GM12878 (cell line): ENCODE measurements around the gene ZNF282. TPM values are rescaled to one million over a fixed set of nuclear protein-coding genes. Genes with fewer than 3 reads are reported as not detected.

Experiments
- ASH2L ChIP-seq: fragments of 300-600, 200-600 bp; sonication (generic); IDR thresholded peaks from 2 replicates; pipeline ENCODE4 v1.6.1; 2017; ENCODE audit warnings: low read depth, mild to moderate bottlenecking, borderline replicate concordance
- BMI1 ChIP-seq: fragments of 450-650 bp; IDR thresholded peaks from 2 replicates; pipeline ENCODE4 v1.6.1; 2016; ENCODE audit warnings: mild to moderate bottlenecking, moderate library complexity, borderline replicate concordance
- CHD4 ChIP-seq: fragments of 200-600 bp; sonication (generic); IDR thresholded peaks from 2 replicates; pipeline ENCODE4 v1.6.1; 2016; ENCODE audit warnings: mild to moderate bottlenecking
- ETV6 ChIP-seq, 2 experiments: fragments of 450-650 bp in 1 of 2; IDR thresholded peaks in 1 of 2; conservative IDR thresholded peaks in 1 of 2; 2 replicates each; pipeline ENCODE4 v1.6.1; 2014; ENCODE audit warnings: antibody characterized with exemption in 1 of 2, borderline replicate concordance in 1 of 2, low read depth in 1 of 2, mild to moderate bottlenecking in 1 of 2, moderate library complexity in 1 of 2
- GATAD2B ChIP-seq: fragments of 450-650 bp; conservative IDR thresholded peaks from 2 replicates; pipeline ENCODE4 v1.6.1; 2017; ENCODE audit warnings: low read depth, mild to moderate bottlenecking, moderate library complexity
- HCFC1 ChIP-seq: fragments of 150-350 bp; IDR thresholded peaks from 2 replicates; pipeline ENCODE4 v1.6.1; 2014; ENCODE audit warnings: low read length
- HDAC6 ChIP-seq: fragments of 200-600 bp; sonication (generic); IDR thresholded peaks from one replicate; pipeline ENCODE4 v1.8.0; 2017; ENCODE audit warnings: antibody characterized with exemption; ENCODE audit not compliant: unreplicated experiment
- HDGF ChIP-seq: fragments of 450-650 bp; IDR thresholded peaks from 2 replicates; pipeline ENCODE4 v1.6.1; 2016; ENCODE audit warnings: antibody characterized with exemption
- KAT2A ChIP-seq: conservative IDR thresholded peaks from 2 replicates; pipeline ENCODE4 v1.6.1; 2011; ENCODE audit warnings: low read depth, low read length; ENCODE audit not compliant: control insufficient read depth
- MYB ChIP-seq: fragments of 150-350 bp; IDR thresholded peaks from 2 replicates; pipeline ENCODE4 v1.6.1; 2014; ENCODE audit warnings: mild to moderate bottlenecking, low read depth, low read length, borderline replicate concordance
- NFXL1 ChIP-seq: fragments of 450-650 bp; IDR thresholded peaks from 2 replicates; pipeline ENCODE4 v1.6.1; 2017; ENCODE audit warnings: antibody characterized with exemption, mild to moderate bottlenecking, borderline replicate concordance
- NFYB ChIP-seq: IDR thresholded peaks from 2 replicates; pipeline ENCODE4 v1.6.1; 2011; ENCODE audit warnings: low read depth, mild to moderate bottlenecking, low read length, improper control_type of control experiment, moderate library complexity; ENCODE audit not compliant: insufficient read depth
- NR2F1 ChIP-seq: fragments of 450-650 bp; conservative IDR thresholded peaks from 2 replicates; pipeline ENCODE4 v1.6.1; 2017; ENCODE audit warnings: mild to moderate bottlenecking
- POLR2AphosphoS5 ChIP-seq: IDR thresholded peaks from 2 replicates; pipeline ENCODE4 v1.6.1; 2011; ENCODE audit warnings: mild to moderate bottlenecking, low read length, inconsistent platforms
- SIN3A ChIP-seq: IDR thresholded peaks from 2 replicates; pipeline ENCODE4 v1.6.1; 2012; ENCODE audit warnings: low read depth, low read length, improper control_type of control experiment
- SMAD1 ChIP-seq: fragments of 450-650 bp; IDR thresholded peaks from 2 replicates; pipeline ENCODE4 v1.6.1; 2018; ENCODE audit warnings: mild to moderate bottlenecking, low read depth; ENCODE audit not compliant: partially characterized antibody
- SMC3 ChIP-seq: IDR thresholded peaks from 2 replicates; pipeline ENCODE4 v1.6.1; 2011; ENCODE audit warnings: low read length, improper control_type of control experiment, borderline replicate concordance
- SPI1 ChIP-seq: IDR thresholded peaks from 2 replicates; pipeline ENCODE4 v1.6.1; 2011; ENCODE audit warnings: low read depth, mild to moderate bottlenecking, low read length, moderate library complexity, borderline replicate concordance; ENCODE audit not compliant: insufficient read depth
- SRF ChIP-seq, 2 experiments: IDR thresholded peaks; 2 replicates each; pipeline ENCODE4 v1.6.1; 2011; ENCODE audit warnings: low read depth in 2 of 2, low read length in 2 of 2, mild to moderate bottlenecking in 1 of 2, moderate library complexity in 1 of 2
- STAT1 ChIP-seq: fragments of 450-650 bp; conservative IDR thresholded peaks from 2 replicates; pipeline ENCODE4 v1.6.1; 2014; ENCODE audit warnings: antibody characterized with exemption, mild to moderate bottlenecking
- TCF3 ChIP-seq: IDR thresholded peaks from 2 replicates; pipeline ENCODE4 v1.6.1; 2012; ENCODE audit warnings: low read depth, mild to moderate bottlenecking, low read length, borderline replicate concordance; ENCODE audit not compliant: insufficient read depth
- ZNF24 ChIP-seq: fragments of 450-650 bp; IDR thresholded peaks from 2 replicates; pipeline ENCODE4 v1.6.1; 2017; ENCODE audit warnings: antibody characterized with exemption, mild to moderate bottlenecking
- ZZZ3 ChIP-seq: IDR thresholded peaks from 2 replicates; pipeline ENCODE4 v1.6.1; 2011; ENCODE audit warnings: low read depth; ENCODE audit not compliant: control insufficient read depth, insufficient read length
- polyA plus RNA-seq, 11 experiments: library from polyadenylated mRNA; depleted of rRNA in 4 of 11; unstranded in 6 of 11; stranded (reverse) in 5 of 11; fragments of >200 nt; fragmentation: Nextera tagmentation in 4 of 11; fragmentation: Illumina TruSeq in 1 of 11; extraction: Ambion mirVana in 4 of 11; extraction: Trizol in 1 of 11; gene quantifications; 1 replicate in 1 of 11; 2 replicates in 10 of 11; pipeline versions ENCODE4 v1.2.1 to v1.2.3, GENCODE V29; 2011 to 2016; ENCODE audit warnings: inconsistent platforms in 2 of 11, missing spikeins in 2 of 11, low read depth in 1 of 11
- total RNA-seq, 4 experiments: library from RNA; depleted of rRNA in 3 of 4; stranded (reverse); fragments of >200 nt in 3 of 4; fragmentation: Illumina TruSeq in 1 of 4; extraction: Trizol in 1 of 4; gene quantifications; 2 replicates each; pipeline versions ENCODE4 v1.2.1 to v1.2.3, GENCODE V29; 2013 to 2021
- TF ChIP-seq, protein P1 (sequence below): fragments of 450-650 bp; IDR thresholded peaks from 2 replicates; pipeline ENCODE4 v1.6.1; 2018; ENCODE audit warnings: borderline replicate concordance, mild to moderate bottlenecking; ENCODE audit not compliant: partially characterized antibody
- TF ChIP-seq, protein P2 (sequence below): fragments of 450-650 bp; IDR thresholded peaks from 2 replicates; pipeline ENCODE4 v1.6.1; 2017; ENCODE audit warnings: borderline replicate concordance
- TF ChIP-seq, protein P3 (sequence below): IDR thresholded peaks from 2 replicates; pipeline ENCODE4 v1.6.1; 2011; ENCODE audit warnings: mild to moderate bottlenecking, low read depth, low read length, moderate library complexity; ENCODE audit not compliant: insufficient replicate concordance

The ZNF282 gene
- total and polyA plus RNA-seq, 10 of the 15 experiments (the other 5 are each of a cell fraction or from before 2014, with no cell fraction given) = 0.35 to 28.4 (median 8.1) TPM

DNA sequence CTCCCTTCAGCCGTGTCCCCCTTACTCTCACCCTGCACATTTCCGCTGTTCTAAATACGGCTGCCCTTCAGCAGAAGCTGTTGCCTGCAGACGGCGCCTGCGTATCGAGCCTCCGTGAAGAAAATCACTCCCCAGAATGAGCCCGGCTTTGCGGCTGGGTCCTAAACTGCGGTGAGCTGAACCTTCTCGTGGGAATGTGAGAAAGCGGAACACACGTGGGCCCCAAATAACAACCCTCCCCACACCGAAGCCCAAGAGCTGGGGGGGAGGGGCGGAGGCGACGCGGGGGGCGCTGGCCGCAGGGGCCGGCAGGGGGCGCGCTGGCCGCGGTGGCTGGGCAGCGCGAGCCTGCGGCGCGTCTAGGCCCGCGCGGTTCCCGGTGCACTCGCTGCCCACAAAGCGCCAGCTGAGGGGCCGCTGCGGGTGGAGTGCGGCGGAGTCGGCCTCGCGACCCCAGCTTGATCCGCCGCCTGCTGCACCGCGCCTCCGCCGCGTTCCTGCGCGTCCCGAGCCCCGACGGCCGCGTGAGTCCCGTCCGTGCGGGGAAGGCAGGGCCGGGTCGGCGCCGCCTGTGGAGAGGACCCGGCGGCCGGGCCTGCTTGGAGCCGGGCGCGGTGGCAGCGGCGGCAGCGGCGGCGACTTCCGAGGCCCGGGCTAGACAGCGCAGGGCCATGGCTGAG is 48.1 kb upstream of the ZNF282 start, which contains the start of gene ZNF398 (continued):
- peak; percentile 79; the same call in 1 of the 2 replicates for TF ChIP-seq ASH2L
- TF ChIP-seq SMC3 = no peak
- TF ChIP-seq HDGF = no peak
- TF ChIP-seq CHD4 = no peak
- TF ChIP-seq KAT2A = no peak
- no peak for TF ChIP-seq NFYB
- peak; percentile 62; the same call in 1 of the 2 replicates for TF ChIP-seq SPI1
- 0 out of 2 replicates have a peak, but pooled peaks have one; percentile 47 for TF ChIP-seq TCF3
- TF ChIP-seq, protein P1, sequence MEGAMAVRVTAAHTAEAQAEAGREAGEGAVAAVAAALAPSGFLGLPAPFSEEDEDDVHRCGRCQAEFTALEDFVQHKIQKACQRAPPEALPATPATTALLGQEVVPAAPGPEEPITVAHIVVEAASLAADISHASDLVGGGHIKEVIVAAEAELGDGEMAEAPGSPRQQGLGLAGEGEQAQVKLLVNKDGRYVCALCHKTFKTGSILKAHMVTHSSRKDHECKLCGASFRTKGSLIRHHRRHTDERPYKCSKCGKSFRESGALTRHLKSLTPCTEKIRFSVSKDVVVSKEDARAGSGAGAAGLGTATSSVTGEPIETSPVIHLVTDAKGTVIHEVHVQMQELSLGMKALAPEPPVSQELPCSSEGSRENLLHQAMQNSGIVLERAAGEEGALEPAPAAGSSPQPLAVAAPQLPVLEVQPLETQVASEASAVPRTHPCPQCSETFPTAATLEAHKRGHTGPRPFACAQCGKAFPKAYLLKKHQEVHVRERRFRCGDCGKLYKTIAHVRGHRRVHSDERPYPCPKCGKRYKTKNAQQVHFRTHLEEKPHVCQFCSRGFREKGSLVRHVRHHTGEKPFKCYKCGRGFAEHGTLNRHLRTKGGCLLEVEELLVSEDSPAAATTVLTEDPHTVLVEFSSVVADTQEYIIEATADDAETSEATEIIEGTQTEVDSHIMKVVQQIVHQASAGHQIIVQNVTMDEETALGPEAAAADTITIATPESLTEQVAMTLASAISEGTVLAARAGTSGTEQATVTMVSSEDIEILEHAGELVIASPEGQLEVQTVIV = no peak
- TF ChIP-seq MYB = no peak
- TF ChIP-seq BMI1 = no peak
- TF ChIP-seq POLR2AphosphoS5 = peak; percentile 80
- TF ChIP-seq NR2F1 = peak; percentile 70; the same call in 1 of the 2 replicates
- peak; percentile 86; the same call in 1 of the 2 replicates for TF ChIP-seq SIN3A
- TF ChIP-seq ZZZ3 = no peak
- TF ChIP-seq, protein P2, sequence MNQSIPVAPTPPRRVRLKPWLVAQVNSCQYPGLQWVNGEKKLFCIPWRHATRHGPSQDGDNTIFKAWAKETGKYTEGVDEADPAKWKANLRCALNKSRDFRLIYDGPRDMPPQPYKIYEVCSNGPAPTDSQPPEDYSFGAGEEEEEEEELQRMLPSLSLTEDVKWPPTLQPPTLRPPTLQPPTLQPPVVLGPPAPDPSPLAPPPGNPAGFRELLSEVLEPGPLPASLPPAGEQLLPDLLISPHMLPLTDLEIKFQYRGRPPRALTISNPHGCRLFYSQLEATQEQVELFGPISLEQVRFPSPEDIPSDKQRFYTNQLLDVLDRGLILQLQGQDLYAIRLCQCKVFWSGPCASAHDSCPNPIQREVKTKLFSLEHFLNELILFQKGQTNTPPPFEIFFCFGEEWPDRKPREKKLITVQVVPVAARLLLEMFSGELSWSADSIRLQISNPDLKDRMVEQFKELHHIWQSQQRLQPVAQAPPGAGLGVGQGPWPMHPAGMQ = no peak
- no peak for TF ChIP-seq STAT1
- TF ChIP-seq SMAD1 = peak; percentile 39
- TF ChIP-seq ETV6 (conservative IDR thresholded peaks at IDR 0.05 in 1 of 2, IDR thresholded peaks at IDR 0.05 in 1 of 2; ENCODE audit: borderline replicate concordance in 1 of 2, low read depth in 1 of 2) = no peak
- no peak; the same call in 1 of the 2 replicates for TF ChIP-seq NFXL1
- TF ChIP-seq SRF (IDR thresholded peaks at IDR 0.05; ENCODE audit: low read depth in 2 of 2, low read length in 2 of 2) = 0 out of 4 replicates have a peak, but pooled peaks of 1 of the 2 experiments have one; percentile 34
- TF ChIP-seq HCFC1 = peak; percentile 50; the same call in 1 of the 2 replicates
- no peak for TF ChIP-seq HDAC6
- peak; percentile 97 for TF ChIP-seq GATAD2B
- 0 out of 2 replicates have a peak, but pooled peaks have one; percentile 26 for TF ChIP-seq ZNF24
- TF ChIP-seq, protein P3, sequence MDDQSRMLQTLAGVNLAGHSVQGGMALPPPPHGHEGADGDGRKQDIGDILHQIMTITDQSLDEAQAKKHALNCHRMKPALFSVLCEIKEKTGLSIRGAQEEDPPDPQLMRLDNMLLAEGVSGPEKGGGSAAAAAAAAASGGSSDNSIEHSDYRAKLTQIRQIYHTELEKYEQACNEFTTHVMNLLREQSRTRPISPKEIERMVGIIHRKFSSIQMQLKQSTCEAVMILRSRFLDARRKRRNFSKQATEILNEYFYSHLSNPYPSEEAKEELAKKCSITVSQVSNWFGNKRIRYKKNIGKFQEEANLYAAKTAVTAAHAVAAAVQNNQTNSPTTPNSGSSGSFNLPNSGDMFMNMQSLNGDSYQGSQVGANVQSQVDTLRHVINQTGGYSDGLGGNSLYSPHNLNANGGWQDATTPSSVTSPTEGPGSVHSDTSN = peak; percentile 11
